GM13977 (cell line): ENCODE measurements around the gene ZNF580.
A peak's percentile ranks its signal among the peaks of the same experiment; 100 is the strongest.

Experiments used
- DNase-seq: peaks from one replicate; pipeline ENCODE4 v3.0.0; 2012; ENCODE audit warnings: low spot score
- CTCF ChIP-seq: IDR thresholded peaks from 2 replicates; pipeline ENCODE4 v1.5.1; 2012; ENCODE audit warnings: mild to moderate bottlenecking, control low read depth; ENCODE audit not compliant: insufficient read depth; ENCODE audit errors: extremely low read depth, missing control alignments
- in situ Hi-C: fragments of 300-500 bp; cut with MboI; formaldehyde crosslinking; loops from one replicate; pipeline ENCODE4 v1.12.0; 2022; ENCODE audit warnings: low sequenced_read_pairs, low pct_unique_long_range_greater_than_20kb, mixed read lengths, inconsistent platforms; ENCODE audit not compliant: unreplicated experiment

Gene ZNF580

GRCh38 chr19:55654323-55654867, 13.6 kb downstream of the ZNF580 start:
- no peak for TF ChIP-seq CTCF
- in situ Hi-C loops, result no loop called here
- DNase-seq, result peak; percentile 97

- no peak for TF ChIP-seq CTCF
- DNase-seq, result peak; percentile 98
- in situ Hi-C loops, result no loop called here
Measured at GRCh38 chr19:55654868-55655647, 14.3 kb downstream of the ZNF580 start, which contains the start of gene U2AF2. Gene U2AF2, plus strand, starts transcription at chr19:55655035. Its CDS starts 70 bp downstream, at chr19:55655105.

GRCh38 chr19:55655648-55656040, 14.8 kb downstream of the ZNF580 start:
- TF ChIP-seq CTCF, result no peak
- in situ Hi-C loops, result no loop called here
- DNase-seq, result no peak

- in situ Hi-C loops, result no loop called here
- no peak for DNase-seq
- no peak for TF ChIP-seq CTCF
Measured at GRCh38 chr19:55656552-55656951, 15.8 kb downstream of the ZNF580 start.

GRCh38 chr19:55656988-55657747, 16.4 kb downstream of the ZNF580 start:
- in situ Hi-C loops, result no loop called here
- DNase-seq, result no peak
- TF ChIP-seq CTCF, result no peak

- in situ Hi-C loops, result no loop called here
- DNase-seq, result no peak
- no peak for TF ChIP-seq CTCF
Measured at GRCh38 chr19:55658846-55659459, 18.2 kb downstream of the ZNF580 start.
